Measurements from ENCODE around the gene P2RY14.

Gene P2RY14

DNA sequence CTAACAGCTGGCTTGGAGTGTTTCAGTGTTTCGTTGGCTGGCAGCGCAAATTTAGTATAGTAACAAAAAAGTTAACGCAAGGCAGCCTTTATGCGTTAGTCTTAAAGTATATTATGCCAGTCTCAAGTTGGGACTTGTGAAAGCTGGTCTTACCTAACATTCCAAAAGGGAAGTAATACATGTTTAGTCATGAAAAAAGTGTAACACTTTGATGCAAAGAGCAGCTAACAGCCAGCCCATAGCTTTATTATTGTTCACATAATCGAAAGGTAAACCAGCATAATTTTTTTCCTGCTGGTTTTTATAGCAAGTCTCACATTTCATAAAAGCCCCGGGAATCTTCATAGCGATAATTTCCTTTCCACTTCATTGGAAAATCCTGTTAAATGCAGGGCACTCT lies 40.6 kb upstream of the P2RY14 start:
- TF ChIP-seq, protein P1, sequence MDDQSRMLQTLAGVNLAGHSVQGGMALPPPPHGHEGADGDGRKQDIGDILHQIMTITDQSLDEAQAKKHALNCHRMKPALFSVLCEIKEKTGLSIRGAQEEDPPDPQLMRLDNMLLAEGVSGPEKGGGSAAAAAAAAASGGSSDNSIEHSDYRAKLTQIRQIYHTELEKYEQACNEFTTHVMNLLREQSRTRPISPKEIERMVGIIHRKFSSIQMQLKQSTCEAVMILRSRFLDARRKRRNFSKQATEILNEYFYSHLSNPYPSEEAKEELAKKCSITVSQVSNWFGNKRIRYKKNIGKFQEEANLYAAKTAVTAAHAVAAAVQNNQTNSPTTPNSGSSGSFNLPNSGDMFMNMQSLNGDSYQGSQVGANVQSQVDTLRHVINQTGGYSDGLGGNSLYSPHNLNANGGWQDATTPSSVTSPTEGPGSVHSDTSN (CRISPR knock-in tag; IDR thresholded peaks at IDR 0.05): no peak
- TF ChIP-seq, protein P2, sequence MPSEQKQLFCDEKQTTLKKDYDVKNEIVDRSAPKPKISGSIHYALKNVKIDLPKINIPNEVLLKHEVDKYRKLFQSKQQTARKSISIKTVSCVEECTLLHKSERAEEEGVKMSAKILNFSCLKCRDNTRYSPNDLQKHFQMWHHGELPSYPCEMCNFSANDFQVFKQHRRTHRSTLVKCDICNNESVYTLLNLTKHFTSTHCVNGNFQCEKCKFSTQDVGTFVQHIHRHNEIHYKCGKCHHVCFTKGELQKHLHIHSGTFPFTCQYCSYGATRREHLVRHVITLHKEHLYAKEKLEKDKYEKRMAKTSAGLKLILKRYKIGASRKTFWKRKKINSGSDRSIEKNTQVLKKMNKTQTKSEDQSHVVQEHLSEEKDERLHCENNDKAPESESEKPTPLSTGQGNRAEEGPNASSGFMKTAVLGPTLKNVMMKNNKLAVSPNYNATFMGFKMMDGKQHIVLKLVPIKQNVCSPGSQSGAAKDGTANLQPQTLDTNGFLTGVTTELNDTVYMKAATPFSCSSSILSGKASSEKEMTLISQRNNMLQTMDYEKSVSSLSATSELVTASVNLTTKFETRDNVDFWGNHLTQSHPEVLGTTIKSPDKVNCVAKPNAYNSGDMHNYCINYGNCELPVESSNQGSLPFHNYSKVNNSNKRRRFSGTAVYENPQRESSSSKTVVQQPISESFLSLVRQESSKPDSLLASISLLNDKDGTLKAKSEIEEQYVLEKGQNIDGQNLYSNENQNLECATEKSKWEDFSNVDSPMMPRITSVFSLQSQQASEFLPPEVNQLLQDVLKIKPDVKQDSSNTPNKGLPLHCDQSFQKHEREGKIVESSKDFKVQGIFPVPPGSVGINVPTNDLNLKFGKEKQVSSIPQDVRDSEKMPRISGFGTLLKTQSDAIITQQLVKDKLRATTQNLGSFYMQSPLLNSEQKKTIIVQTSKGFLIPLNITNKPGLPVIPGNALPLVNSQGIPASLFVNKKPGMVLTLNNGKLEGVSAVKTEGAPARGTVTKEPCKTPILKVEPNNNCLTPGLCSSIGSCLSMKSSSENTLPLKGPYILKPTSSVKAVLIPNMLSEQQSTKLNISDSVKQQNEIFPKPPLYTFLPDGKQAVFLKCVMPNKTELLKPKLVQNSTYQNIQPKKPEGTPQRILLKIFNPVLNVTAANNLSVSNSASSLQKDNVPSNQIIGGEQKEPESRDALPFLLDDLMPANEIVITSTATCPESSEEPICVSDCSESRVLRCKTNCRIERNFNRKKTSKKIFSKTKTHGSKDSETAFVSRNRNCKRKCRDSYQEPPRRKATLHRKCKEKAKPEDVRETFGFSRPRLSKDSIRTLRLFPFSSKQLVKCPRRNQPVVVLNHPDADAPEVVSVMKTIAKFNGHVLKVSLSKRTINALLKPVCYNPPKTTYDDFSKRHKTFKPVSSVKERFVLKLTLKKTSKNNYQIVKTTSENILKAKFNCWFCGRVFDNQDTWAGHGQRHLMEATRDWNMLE (tag by site-specific recombination; conservative IDR thresholded peaks at IDR 0.05; ENCODE audit: low read depth): no peak
- TF ChIP-seq, protein P3, sequence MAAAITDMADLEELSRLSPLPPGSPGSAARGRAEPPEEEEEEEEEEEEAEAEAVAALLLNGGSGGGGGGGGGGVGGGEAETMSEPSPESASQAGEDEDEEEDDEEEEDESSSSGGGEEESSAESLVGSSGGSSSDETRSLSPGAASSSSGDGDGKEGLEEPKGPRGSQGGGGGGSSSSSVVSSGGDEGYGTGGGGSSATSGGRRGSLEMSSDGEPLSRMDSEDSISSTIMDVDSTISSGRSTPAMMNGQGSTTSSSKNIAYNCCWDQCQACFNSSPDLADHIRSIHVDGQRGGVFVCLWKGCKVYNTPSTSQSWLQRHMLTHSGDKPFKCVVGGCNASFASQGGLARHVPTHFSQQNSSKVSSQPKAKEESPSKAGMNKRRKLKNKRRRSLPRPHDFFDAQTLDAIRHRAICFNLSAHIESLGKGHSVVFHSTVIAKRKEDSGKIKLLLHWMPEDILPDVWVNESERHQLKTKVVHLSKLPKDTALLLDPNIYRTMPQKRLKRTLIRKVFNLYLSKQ (tag by site-specific recombination; IDR thresholded peaks at IDR 0.05; ENCODE audit: borderline replicate concordance): no peak
- no peak for TF ChIP-seq ZNF140 (tag by site-specific recombination; IDR thresholded peaks at IDR 0.05)
- TF ChIP-seq RBAK (tag by site-specific recombination; IDR thresholded peaks at IDR 0.05): no peak
- TF ChIP-seq ZNF132 (tag by site-specific recombination; IDR thresholded peaks at IDR 0.05; ENCODE audit: borderline replicate concordance): no peak
- TF ChIP-seq, protein P4, sequence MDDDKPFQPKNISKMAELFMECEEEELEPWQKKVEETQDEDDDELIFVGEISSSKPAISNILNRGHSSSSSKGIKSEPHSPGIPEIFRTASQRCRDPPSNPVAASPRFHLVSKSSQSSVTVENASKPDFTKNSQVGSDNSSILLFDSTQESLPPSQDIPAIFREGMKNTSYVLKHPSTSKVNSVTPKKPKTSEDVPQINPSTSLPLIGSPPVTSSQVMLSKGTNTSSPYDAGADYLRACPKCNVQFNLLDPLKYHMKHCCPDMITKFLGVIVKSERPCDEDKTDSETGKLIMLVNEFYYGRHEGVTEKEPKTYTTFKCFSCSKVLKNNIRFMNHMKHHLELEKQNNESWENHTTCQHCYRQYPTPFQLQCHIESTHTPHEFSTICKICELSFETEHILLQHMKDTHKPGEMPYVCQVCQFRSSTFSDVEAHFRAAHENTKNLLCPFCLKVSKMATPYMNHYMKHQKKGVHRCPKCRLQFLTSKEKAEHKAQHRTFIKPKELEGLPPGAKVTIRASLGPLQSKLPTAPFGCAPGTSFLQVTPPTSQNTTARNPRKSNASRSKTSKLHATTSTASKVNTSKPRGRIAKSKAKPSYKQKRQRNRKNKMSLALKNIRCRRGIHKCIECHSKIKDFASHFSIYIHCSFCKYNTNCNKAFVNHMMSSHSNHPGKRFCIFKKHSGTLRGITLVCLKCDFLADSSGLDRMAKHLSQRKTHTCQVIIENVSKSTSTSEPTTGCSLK (tag by site-specific recombination; IDR thresholded peaks at IDR 0.05): no peak
- no peak for TF ChIP-seq ZNF585B (tag by site-specific recombination; IDR thresholded peaks at IDR 0.05)
- TF ChIP-seq, protein P5, sequence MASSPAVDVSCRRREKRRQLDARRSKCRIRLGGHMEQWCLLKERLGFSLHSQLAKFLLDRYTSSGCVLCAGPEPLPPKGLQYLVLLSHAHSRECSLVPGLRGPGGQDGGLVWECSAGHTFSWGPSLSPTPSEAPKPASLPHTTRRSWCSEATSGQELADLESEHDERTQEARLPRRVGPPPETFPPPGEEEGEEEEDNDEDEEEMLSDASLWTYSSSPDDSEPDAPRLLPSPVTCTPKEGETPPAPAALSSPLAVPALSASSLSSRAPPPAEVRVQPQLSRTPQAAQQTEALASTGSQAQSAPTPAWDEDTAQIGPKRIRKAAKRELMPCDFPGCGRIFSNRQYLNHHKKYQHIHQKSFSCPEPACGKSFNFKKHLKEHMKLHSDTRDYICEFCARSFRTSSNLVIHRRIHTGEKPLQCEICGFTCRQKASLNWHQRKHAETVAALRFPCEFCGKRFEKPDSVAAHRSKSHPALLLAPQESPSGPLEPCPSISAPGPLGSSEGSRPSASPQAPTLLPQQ (tag by site-specific recombination; IDR thresholded peaks at IDR 0.05): no peak
- TF ChIP-seq, protein P6, sequence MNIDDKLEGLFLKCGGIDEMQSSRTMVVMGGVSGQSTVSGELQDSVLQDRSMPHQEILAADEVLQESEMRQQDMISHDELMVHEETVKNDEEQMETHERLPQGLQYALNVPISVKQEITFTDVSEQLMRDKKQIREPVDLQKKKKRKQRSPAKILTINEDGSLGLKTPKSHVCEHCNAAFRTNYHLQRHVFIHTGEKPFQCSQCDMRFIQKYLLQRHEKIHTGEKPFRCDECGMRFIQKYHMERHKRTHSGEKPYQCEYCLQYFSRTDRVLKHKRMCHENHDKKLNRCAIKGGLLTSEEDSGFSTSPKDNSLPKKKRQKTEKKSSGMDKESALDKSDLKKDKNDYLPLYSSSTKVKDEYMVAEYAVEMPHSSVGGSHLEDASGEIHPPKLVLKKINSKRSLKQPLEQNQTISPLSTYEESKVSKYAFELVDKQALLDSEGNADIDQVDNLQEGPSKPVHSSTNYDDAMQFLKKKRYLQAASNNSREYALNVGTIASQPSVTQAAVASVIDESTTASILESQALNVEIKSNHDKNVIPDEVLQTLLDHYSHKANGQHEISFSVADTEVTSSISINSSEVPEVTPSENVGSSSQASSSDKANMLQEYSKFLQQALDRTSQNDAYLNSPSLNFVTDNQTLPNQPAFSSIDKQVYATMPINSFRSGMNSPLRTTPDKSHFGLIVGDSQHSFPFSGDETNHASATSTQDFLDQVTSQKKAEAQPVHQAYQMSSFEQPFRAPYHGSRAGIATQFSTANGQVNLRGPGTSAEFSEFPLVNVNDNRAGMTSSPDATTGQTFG (tag by site-specific recombination; IDR thresholded peaks at IDR 0.05; ENCODE audit: borderline replicate concordance): no peak
- TF ChIP-seq KLF9 (tag by site-specific recombination; IDR thresholded peaks at IDR 0.05; ENCODE audit: low read depth): no peak
- no peak for TF ChIP-seq ZNF324 (tag by site-specific recombination; IDR thresholded peaks at IDR 0.05)
- no peak for TF ChIP-seq ZFHX2 (tag by site-specific recombination; conservative IDR thresholded peaks at IDR 0.05)
- TF ChIP-seq ZNF571 (tag by site-specific recombination; IDR thresholded peaks at IDR 0.05): no peak
- TF ChIP-seq, protein P7, sequence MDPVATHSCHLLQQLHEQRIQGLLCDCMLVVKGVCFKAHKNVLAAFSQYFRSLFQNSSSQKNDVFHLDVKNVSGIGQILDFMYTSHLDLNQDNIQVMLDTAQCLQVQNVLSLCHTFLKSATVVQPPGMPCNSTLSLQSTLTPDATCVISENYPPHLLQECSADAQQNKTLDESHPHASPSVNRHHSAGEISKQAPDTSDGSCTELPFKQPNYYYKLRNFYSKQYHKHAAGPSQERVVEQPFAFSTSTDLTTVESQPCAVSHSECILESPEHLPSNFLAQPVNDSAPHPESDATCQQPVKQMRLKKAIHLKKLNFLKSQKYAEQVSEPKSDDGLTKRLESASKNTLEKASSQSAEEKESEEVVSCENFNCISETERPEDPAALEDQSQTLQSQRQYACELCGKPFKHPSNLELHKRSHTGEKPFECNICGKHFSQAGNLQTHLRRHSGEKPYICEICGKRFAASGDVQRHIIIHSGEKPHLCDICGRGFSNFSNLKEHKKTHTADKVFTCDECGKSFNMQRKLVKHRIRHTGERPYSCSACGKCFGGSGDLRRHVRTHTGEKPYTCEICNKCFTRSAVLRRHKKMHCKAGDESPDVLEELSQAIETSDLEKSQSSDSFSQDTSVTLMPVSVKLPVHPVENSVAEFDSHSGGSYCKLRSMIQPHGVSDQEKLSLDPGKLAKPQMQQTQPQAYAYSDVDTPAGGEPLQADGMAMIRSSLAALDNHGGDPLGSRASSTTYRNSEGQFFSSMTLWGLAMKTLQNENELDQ (tag by site-specific recombination; IDR thresholded peaks at IDR 0.05; ENCODE audit: low read depth): no peak
- TF ChIP-seq, protein P8, sequence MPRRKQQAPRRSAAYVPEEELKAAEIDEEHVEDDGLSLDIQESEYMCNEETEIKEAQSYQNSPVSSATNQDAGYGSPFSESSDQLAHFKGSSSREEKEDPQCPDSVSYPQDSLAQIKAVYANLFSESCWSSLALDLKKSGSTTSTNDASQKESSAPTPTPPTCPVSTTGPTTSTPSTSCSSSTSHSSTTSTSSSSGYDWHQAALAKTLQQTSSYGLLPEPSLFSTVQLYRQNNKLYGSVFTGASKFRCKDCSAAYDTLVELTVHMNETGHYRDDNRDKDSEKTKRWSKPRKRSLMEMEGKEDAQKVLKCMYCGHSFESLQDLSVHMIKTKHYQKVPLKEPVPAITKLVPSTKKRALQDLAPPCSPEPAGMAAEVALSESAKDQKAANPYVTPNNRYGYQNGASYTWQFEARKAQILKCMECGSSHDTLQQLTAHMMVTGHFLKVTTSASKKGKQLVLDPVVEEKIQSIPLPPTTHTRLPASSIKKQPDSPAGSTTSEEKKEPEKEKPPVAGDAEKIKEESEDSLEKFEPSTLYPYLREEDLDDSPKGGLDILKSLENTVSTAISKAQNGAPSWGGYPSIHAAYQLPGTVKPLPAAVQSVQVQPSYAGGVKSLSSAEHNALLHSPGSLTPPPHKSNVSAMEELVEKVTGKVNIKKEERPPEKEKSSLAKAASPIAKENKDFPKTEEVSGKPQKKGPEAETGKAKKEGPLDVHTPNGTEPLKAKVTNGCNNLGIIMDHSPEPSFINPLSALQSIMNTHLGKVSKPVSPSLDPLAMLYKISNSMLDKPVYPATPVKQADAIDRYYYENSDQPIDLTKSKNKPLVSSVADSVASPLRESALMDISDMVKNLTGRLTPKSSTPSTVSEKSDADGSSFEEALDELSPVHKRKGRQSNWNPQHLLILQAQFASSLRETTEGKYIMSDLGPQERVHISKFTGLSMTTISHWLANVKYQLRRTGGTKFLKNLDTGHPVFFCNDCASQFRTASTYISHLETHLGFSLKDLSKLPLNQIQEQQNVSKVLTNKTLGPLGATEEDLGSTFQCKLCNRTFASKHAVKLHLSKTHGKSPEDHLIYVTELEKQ (tag by site-specific recombination; IDR thresholded peaks at IDR 0.05; ENCODE audit: borderline replicate concordance): no peak
- no peak for TF ChIP-seq ZNF658 (tag by site-specific recombination; IDR thresholded peaks at IDR 0.05)
- H3K27ac ChIP-seq (ENCODE audit: extremely low read depth, low read depth, low read length): no peak overlapping the region
- no peak overlapping the region for H3K4me3 ChIP-seq (ENCODE audit: low read depth, low read length)
- POLR2A ChIA-PET: no interaction called here
- CTCF ChIA-PET: no interaction called here
- H3K36me3 ChIP-seq (ENCODE audit: control insufficient read depth in 2 of 2, insufficient read depth in 1 of 2, low read length in 2 of 2): no peaks in the 10 kb centered on the region
- no peaks in the 10 kb centered on the region for H3K9me3 ChIP-seq (ENCODE audit: control insufficient read depth, insufficient read depth, low read depth, low read length)
- H3K4me1 ChIP-seq (ENCODE audit: control insufficient read depth, insufficient read depth, low read length): no peaks in the 10 kb centered on the region
